Spleen (tissue), 7 donors: ENCODE data around the gene MOBP.

Experiments used
- POLR2A ChIP-seq, 3 donors: fragments of 450-650 bp; IDR thresholded peaks; one replicate each; pipeline ENCODE4 v1.5.1; 2017; ENCODE audit warnings: antibody characterized with exemption in 3 of 3, mild to moderate bottlenecking in 1 of 3
- POLR2AphosphoS5 ChIP-seq, 3 donors: sonication (generic); formaldehyde crosslinking; IDR thresholded peaks; one replicate each; pipeline ENCODE4 v1.5.1; 2017; ENCODE audit warnings: antibody characterized with exemption in 3 of 3
- TF ChIP-seq, protein P1 (sequence below), 11 experiments: fragments of 200-600 bp in 7 of 11; fragments of 450-650 bp in 4 of 11; sonication (generic) in 4 of 11; IDR thresholded peaks in 8 of 11; conservative IDR thresholded peaks in 3 of 11; 1 replicate in 7 of 11; 2 replicates in 4 of 11; pipeline versions ENCODE4 v1.4.0 to v1.8.0; 2016 to 2021; ENCODE audit warnings: antibody characterized with exemption in 11 of 11, inconsistent platforms in 4 of 11, mild to moderate bottlenecking in 1 of 11
- donor health status: DM: no; HTN: no; CAD: no; lungs with moderate emphysema.
- donor health status: DM: no; HTN: no; CAD: no.
- donor health status: DM: no; HTN: no; CAD: no.

GRCh38 chr3:39435006-39435748, 32.3 kb upstream of the MOBP start:
- TF ChIP-seq, protein P1, sequence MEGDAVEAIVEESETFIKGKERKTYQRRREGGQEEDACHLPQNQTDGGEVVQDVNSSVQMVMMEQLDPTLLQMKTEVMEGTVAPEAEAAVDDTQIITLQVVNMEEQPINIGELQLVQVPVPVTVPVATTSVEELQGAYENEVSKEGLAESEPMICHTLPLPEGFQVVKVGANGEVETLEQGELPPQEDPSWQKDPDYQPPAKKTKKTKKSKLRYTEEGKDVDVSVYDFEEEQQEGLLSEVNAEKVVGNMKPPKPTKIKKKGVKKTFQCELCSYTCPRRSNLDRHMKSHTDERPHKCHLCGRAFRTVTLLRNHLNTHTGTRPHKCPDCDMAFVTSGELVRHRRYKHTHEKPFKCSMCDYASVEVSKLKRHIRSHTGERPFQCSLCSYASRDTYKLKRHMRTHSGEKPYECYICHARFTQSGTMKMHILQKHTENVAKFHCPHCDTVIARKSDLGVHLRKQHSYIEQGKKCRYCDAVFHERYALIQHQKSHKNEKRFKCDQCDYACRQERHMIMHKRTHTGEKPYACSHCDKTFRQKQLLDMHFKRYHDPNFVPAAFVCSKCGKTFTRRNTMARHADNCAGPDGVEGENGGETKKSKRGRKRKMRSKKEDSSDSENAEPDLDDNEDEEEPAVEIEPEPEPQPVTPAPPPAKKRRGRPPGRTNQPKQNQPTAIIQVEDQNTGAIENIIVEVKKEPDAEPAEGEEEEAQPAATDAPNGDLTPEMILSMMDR (IDR thresholded peaks at IDR 0.05 in 8 of 11, conservative IDR thresholded peaks at IDR 0.05 in 3 of 11), result no peak
- TF ChIP-seq POLR2AphosphoS5 (IDR thresholded peaks at IDR 0.05) (no peak), POLR2A (IDR thresholded peaks at IDR 0.05) (no peak)
